H1 (cell line): ENCODE results near the gene TCERG1L. TPM values are rescaled to one million over a fixed set of nuclear protein-coding genes. Genes with fewer than 3 reads are reported as not detected.

Experiments
- CTCF ChIA-PET: fragments of 300-600 bp; sonication (Branson Sonifier 250); formaldehyde crosslinking; loops from one replicate; lab custom pipeline; 2021; ENCODE audit not compliant: partially characterized antibody; lab: Charles Lee
- POLR2A ChIA-PET: fragments of 300-600 bp; sonication (Branson Sonifier 250); formaldehyde crosslinking; loops from one replicate; lab custom pipeline; 2021; ENCODE audit warnings: inconsistent platforms; ENCODE audit not compliant: partially characterized antibody; lab: Charles Lee
- DNase-seq, 2 experiments: peaks; one replicate each; pipeline versions ENCODE4 v3.0.0 to v3.0.0-alpha.2; 2010 to 2022; ENCODE audit warnings: low spot score in 2 of 2, low read depth in 1 of 2, mixed read lengths in 1 of 2
- FAIRE-seq: peaks from 2 replicates; lab custom pipeline; 2011; peaks lifted over from hg19 to GRCh38; lab: Jason Lieb, UNC
- H2AFZ ChIP-seq: 2 replicates; pipeline ENCODE4 v1.8.1; 2012; ENCODE audit warnings: low read length, inconsistent platforms
- H2AK5ac ChIP-seq: 2 replicates; pipeline ENCODE4 v1.6.1; 2013; ENCODE audit warnings: low read depth, low read length
- H2BK120ac ChIP-seq: replicated peaks from 2 replicates; pipeline ENCODE3; 2013; ENCODE audit warnings: low read depth, low read length, inconsistent platforms
- H2BK12ac ChIP-seq: 2 replicates; pipeline ENCODE4 v1.6.1; 2013; ENCODE audit warnings: low read depth, low read length
- H2BK15ac ChIP-seq: 2 replicates; pipeline ENCODE4 v1.6.1; 2013; ENCODE audit warnings: low read length
- H2BK20ac ChIP-seq: 2 replicates; pipeline ENCODE4 v1.6.1; 2013; ENCODE audit warnings: low read length
- H2BK5ac ChIP-seq: 2 replicates; pipeline ENCODE4 v1.6.1; 2013; ENCODE audit warnings: low read depth, low read length
- H3K14ac ChIP-seq: 2 replicates; pipeline ENCODE4 v1.6.1; 2013; ENCODE audit warnings: inconsistent platforms; ENCODE audit not compliant: insufficient read length
- H3K18ac ChIP-seq: 2 replicates; pipeline ENCODE4 v1.6.1; 2013; ENCODE audit warnings: low read length; ENCODE audit errors: extremely low read depth
- H3K23ac ChIP-seq: 2 replicates; pipeline ENCODE4 v1.6.1; 2013; ENCODE audit warnings: inconsistent platforms; ENCODE audit not compliant: insufficient read length
- H3K23me2 ChIP-seq: 2 replicates; pipeline ENCODE4 v1.6.1; 2013; ENCODE audit warnings: low read depth, low read length
- H3K27ac ChIP-seq: 2 replicates; pipeline ENCODE4 v1.6.1; 2011; ENCODE audit warnings: low read depth, low read length, inconsistent platforms
- H3K27me3 ChIP-seq, 4 experiments: replicated peaks in 1 of 4; 1 replicate in 1 of 4; 2 replicates in 3 of 4; pipeline versions ENCODE4 v1.6.1 to v1.8.1; 2011 to 2013; ENCODE audit warnings: low read length in 3 of 4, mild to moderate bottlenecking in 3 of 4, inconsistent platforms in 2 of 4, mixed read lengths in 2 of 4, moderate library complexity in 1 of 4; ENCODE audit not compliant: control insufficient read depth in 3 of 4, insufficient read depth in 3 of 4; ENCODE audit errors: extremely low read depth in 1 of 4
- H3K36me3 ChIP-seq, 4 experiments: 2 replicates each; pipeline versions ENCODE4 v1.6.1 to v1.8.1; 2011 to 2013; ENCODE audit warnings: mild to moderate bottlenecking in 4 of 4, low read length in 3 of 4, moderate library complexity in 2 of 4, control low read depth in 1 of 4, inconsistent platforms in 1 of 4; ENCODE audit not compliant: insufficient read depth in 4 of 4, control insufficient read depth in 2 of 4
- H3K4ac ChIP-seq: replicated peaks from 2 replicates; pipeline ENCODE3; 2013; ENCODE audit warnings: low read length, low read depth, mixed read lengths, inconsistent platforms; ENCODE audit not compliant: insufficient read length
- H3K4me1 ChIP-seq, 4 experiments: replicated peaks in 1 of 4; 1 replicate in 1 of 4; 2 replicates in 3 of 4; pipeline versions ENCODE4 v1.6.1 to v1.8.1; 2011 to 2013; ENCODE audit warnings: low read length in 3 of 4, inconsistent platforms in 2 of 4, mixed read lengths in 1 of 4; ENCODE audit not compliant: insufficient read depth in 4 of 4, control insufficient read depth in 3 of 4
- H3K4me2 ChIP-seq, 2 experiments: 2 replicates each; pipeline versions ENCODE4 v1.6.1 to v1.8.1; 2011 to 2013; ENCODE audit warnings: low read depth in 2 of 2, low read length in 2 of 2, control low read depth in 1 of 2, inconsistent platforms in 1 of 2, mild to moderate bottlenecking in 1 of 2; ENCODE audit not compliant: insufficient read depth in 1 of 2
- H3K4me3 ChIP-seq, 4 experiments: fragments of 200-600, 300-600 bp in 1 of 4; sonication (generic), shearing (Covaris generic), sonication (Bioruptor Twin) in 1 of 4; 2 replicates each; pipeline versions ENCODE4 v1.5.1 to v1.8.1; 2011 to 2016; ENCODE audit warnings: low read length in 4 of 4, low read depth in 3 of 4, control low read depth in 2 of 4, inconsistent platforms in 2 of 4, mild to moderate bottlenecking in 2 of 4, mixed read lengths in 1 of 4, moderate library complexity in 1 of 4; ENCODE audit not compliant: insufficient read depth in 2 of 4; ENCODE audit errors: extremely low read depth in 1 of 4
- H3K56ac ChIP-seq: replicated peaks from 2 replicates; pipeline ENCODE3; 2013; ENCODE audit warnings: low read depth, mild to moderate bottlenecking, mixed read lengths, low read length, inconsistent platforms; ENCODE audit not compliant: insufficient read length
- H3K79me1 ChIP-seq: 2 replicates; pipeline ENCODE4 v1.6.1; 2013; ENCODE audit warnings: low read depth, low read length, control low read depth
- H3K79me2 ChIP-seq, 2 experiments: 2 replicates each; pipeline versions ENCODE4 v1.6.1 to v1.8.1; 2012 to 2013; ENCODE audit warnings: low read length in 2 of 2, mild to moderate bottlenecking in 2 of 2, inconsistent platforms in 1 of 2; ENCODE audit not compliant: insufficient read depth in 2 of 2, control insufficient read depth in 1 of 2
- H3K9ac ChIP-seq, 4 experiments: replicated peaks in 1 of 4; 1 replicate in 1 of 4; 2 replicates in 3 of 4; pipeline versions ENCODE4 v1.6.1 to v1.8.1; 2011 to 2013; ENCODE audit warnings: low read depth in 3 of 4, low read length in 3 of 4, control low read depth in 2 of 4, mild to moderate bottlenecking in 2 of 4, moderate library complexity in 2 of 4, inconsistent platforms in 1 of 4; ENCODE audit errors: extremely low read depth in 1 of 4
- H3K9me3 ChIP-seq, 2 experiments: 2 replicates each; pipeline versions ENCODE4 v1.6.1 to v1.8.1; 2012 to 2013; ENCODE audit warnings: mild to moderate bottlenecking in 2 of 2, moderate library complexity in 2 of 2, control low read depth in 1 of 2, inconsistent platforms in 1 of 2, low read depth in 1 of 2, low read length in 1 of 2, mixed read lengths in 1 of 2; ENCODE audit not compliant: insufficient read depth in 2 of 2
- H4K20me1 ChIP-seq, 2 experiments: replicated peaks in 1 of 2; 2 replicates each; pipeline versions ENCODE3 to v1.8.1; 2011 to 2013; ENCODE audit warnings: inconsistent platforms in 2 of 2, low read length in 2 of 2, mild to moderate bottlenecking in 1 of 2; ENCODE audit not compliant: insufficient read depth in 2 of 2, control insufficient read depth in 1 of 2
- H4K5ac ChIP-seq: 2 replicates; pipeline ENCODE4 v1.6.1; 2013; ENCODE audit warnings: low read length, low read depth, mixed read lengths, inconsistent platforms; ENCODE audit not compliant: insufficient read length
- H4K8ac ChIP-seq: 2 replicates; pipeline ENCODE4 v1.8.0; 2013; ENCODE audit warnings: mild to moderate bottlenecking, moderate library complexity, low read length, inconsistent platforms; ENCODE audit not compliant: insufficient read depth; ENCODE audit errors: extremely low read depth
- H4K91ac ChIP-seq: replicated peaks from 2 replicates; pipeline ENCODE3; 2013; ENCODE audit warnings: low read length, mixed read lengths, inconsistent platforms; ENCODE audit not compliant: insufficient read length
- CBX5 ChIP-seq: fragments of 300-800, 300-1000 bp; sonication (generic); IDR thresholded peaks from 2 replicates; pipeline ENCODE4 v1.7.1; 2016; ENCODE audit warnings: antibody characterized with exemption, low read length, low read depth
- RFX5 ChIP-seq: IDR thresholded peaks from 2 replicates; pipeline ENCODE4 v1.6.1; 2011; ENCODE audit warnings: low read depth, low read length, improper control_type of control experiment, borderline replicate concordance
- WGBS, 2 experiments: shearing (Covaris generic) in 1 of 2; methylation state at CpG; one replicate each; pipeline versions ENCODE4 v1.1.6 to v1.1.7; 2013 to 2015; ENCODE audit warnings: low lambda C conversion rate in 2 of 2, mixed read lengths in 2 of 2, inconsistent platforms in 1 of 2, low coverage in 1 of 2, missing lambda C conversion rate in 1 of 2; ENCODE audit not compliant: insufficient replicate concordance in 2 of 2, insufficient coverage in 1 of 2, insufficient read length in 1 of 2; ENCODE audit errors: extremely low coverage in 1 of 2, missing lambda C conversion rate in 1 of 2; 5-methylcytosine and 5-hydroxymethylcytosine counted together
- polyA plus RNA-seq, 7 experiments: library from polyadenylated mRNA; depleted of rRNA in 3 of 7; stranded (reverse) in 5 of 7; unstranded in 2 of 7; fragments of >200 nt in 5 of 7; fragments of 200-250 nt in 2 of 7; gene quantifications; 1 replicate in 5 of 7; 2 replicates in 1 of 7; 4 replicates in 1 of 7; pipeline versions ENCODE4 v1.2.1 to v1.2.3, GENCODE V29; 2011 to 2013; ENCODE audit warnings: missing spikeins in 2 of 7, mixed read lengths in 2 of 7
- total RNA-seq: library from RNA; stranded (reverse); fragmentation: NEBNext Ultra II Directional; extraction: Animal tissue kit (Norgen Biotek cat#: 25700); gene quantifications from 2 replicates; pipeline ENCODE4 v1.2.1, GENCODE V29; 2021

The TCERG1L gene
- total and polyA plus RNA-seq, 2 of the 8 experiments (the other 6 are each of a cell fraction or from before 2014, with no cell fraction given), result 3.9 to 6.9 TPM

- DNase-seq, result peak in 1 of 2 experiments; percentile 35
- TF ChIP-seq CBX5 (no peak), RFX5 (no peak)
- TF ChIP-seq, all 59 proteins: peak for 0
- Histone ChIP-seq H3K4me3 (no peak overlapping the region), H3K56ac (no peak overlapping the region), H4K91ac (no peak overlapping the region), H3K4ac (no peak overlapping the region), H2BK20ac (no peak overlapping the region), H3K4me1 (no peaks in the 10 kb centered on the region; a peak in 1 of 7 replicates), H2BK120ac (no peak overlapping the region), H3K4me2 (no peak overlapping the region), H2BK12ac (no peak overlapping the region), H3K23me2 (no peaks in the 10 kb centered on the region), H3K27me3 (no peaks in the 10 kb centered on the region), H3K23ac (no peak overlapping the region), H2BK15ac (no peak overlapping the region), H3K18ac (no peak overlapping the region), H3K9ac (no peak overlapping the region), H3K36me3 (no peaks in the 10 kb centered on the region), H3K9me3 (no peaks in the 10 kb centered on the region), H3K79me1 (no peaks in the 10 kb centered on the region), H2AK5ac (no peak overlapping the region), H3K79me2 (no peaks in the 10 kb centered on the region), H3K27ac (no peak overlapping the region), H4K20me1 (no peaks in the 10 kb centered on the region), H4K5ac (no peak overlapping the region), H2AFZ (no peak overlapping the region), H3K14ac (no peak overlapping the region), H4K8ac (no peak overlapping the region), H2BK5ac (no peak overlapping the region)
- 88% methylated on average over 5 of the region's 5 CpGs; no CpG with 5 or more reads in 1 of the 2 experiments for WGBS, 2 experiments
- FAIRE-seq, result no peak
- CTCF ChIA-PET, result interaction anchor here (0.9 to 1.0 kb wide), 2 partner anchors 17 to 71 kb away, joined by 3 read pairs; no protein-coding TSS in a partner anchor
- POLR2A ChIA-PET, result no interaction called here
Observed at GRCh38 chr10:131212763-131213325, 98.7 kb downstream of the TCERG1L start.
